Activated CD8-positive, alpha-beta memory T cell treated with anti-CD3 and anti-CD28 coated beads, Interleukin-2, amount 50 U/mL, for 24 hours (primary cell): Measurements from ENCODE around the gene CCDC3.
"Not testable (repeated sequence)": the region's sequence is repeated elsewhere in the genome, so short reads cannot be mapped to it uniquely, and the experiment has no call there.

Experiments
- DNase-seq: peaks from one replicate; pipeline ENCODE4 v3.0.0-alpha.2; 2020; ENCODE audit errors: extremely low read depth

CCDC3 gene

GRCh38 chr10:13000431-13000830 lies 1.1 kb downstream of the CCDC3 start:
- no peak for DNase-seq

- no peak for DNase-seq
Measured at GRCh38 chr10:12999849-13000248, 1.7 kb downstream of the CCDC3 start.

- DNase-seq: no peak
Measured at GRCh38 chr10:12995425-12995861, 6.1 kb downstream of the CCDC3 start.

GRCh38 chr10:12993595-12993994 lies 7.9 kb downstream of the CCDC3 start:
- no peak for DNase-seq

- no peak for DNase-seq
Measured at GRCh38 chr10:12985347-12985746, 16.2 kb downstream of the CCDC3 start.

GRCh38 chr10:12984165-12984747 lies 17.3 kb downstream of the CCDC3 start:
- no peak for DNase-seq

- not testable (repeated sequence) for DNase-seq
Measured at GRCh38 chr10:12983568-12983967, 17.9 kb downstream of the CCDC3 start.

- no peak for DNase-seq
Measured at GRCh38 chr10:12981570-12981969, 19.9 kb downstream of the CCDC3 start.

GRCh38 chr10:12980713-12981306 lies 20.7 kb downstream of the CCDC3 start:
- DNase-seq: no peak

GRCh38 chr10:12980102-12980661 lies 21.3 kb downstream of the CCDC3 start:
- DNase-seq: no peak

GRCh38 chr10:12978891-12979290 lies 22.6 kb downstream of the CCDC3 start:
- no peak for DNase-seq

- no peak for DNase-seq
Measured at GRCh38 chr10:12975906-12976305, 25.6 kb downstream of the CCDC3 start.

- no peak for DNase-seq
Measured at GRCh38 chr10:12975266-12975665, 26.2 kb downstream of the CCDC3 start.

GRCh38 chr10:12974491-12975199 lies 26.9 kb downstream of the CCDC3 start:
- no peak for DNase-seq

- no peak for DNase-seq
Measured at GRCh38 chr10:12974078-12974477, 27.4 kb downstream of the CCDC3 start.

- no peak for DNase-seq
Measured at GRCh38 chr10:12973149-12973718, 28.3 kb downstream of the CCDC3 start.

GRCh38 chr10:12972146-12972545 lies 29.4 kb downstream of the CCDC3 start:
- no peak for DNase-seq

- no peak for DNase-seq
Measured at GRCh38 chr10:12971001-12971788, 30.3 kb downstream of the CCDC3 start.

GRCh38 chr10:12969951-12970350 lies 31.6 kb downstream of the CCDC3 start:
- no peak for DNase-seq

GRCh38 chr10:12966067-12966466 lies 35.4 kb downstream of the CCDC3 start:
- DNase-seq: no peak

- no peak for DNase-seq
Measured at GRCh38 chr10:12965571-12965970, 35.9 kb downstream of the CCDC3 start.

- DNase-seq: no peak
Measured at GRCh38 chr10:12962556-12962955, 39.0 kb downstream of the CCDC3 start.
